HG02885 (cell line): ENCODE measurements around the gene PRRG3.
"Not testable (repeated sequence)": the region's sequence is repeated elsewhere in the genome, so short reads cannot be mapped to it uniquely, and the experiment has no call there.

Source experiments
- ATAC-seq: cut with Tn5 transposase; IDR thresholded peaks from one replicate; pipeline ENCODE4 v1.9.1; 2021; ENCODE audit warnings: mild to moderate bottlenecking; ENCODE audit not compliant: unreplicated experiment, poor library complexity

The PRRG3 gene

GRCh38 chrX:151694661-151695582 is at the start of gene PRRG3:
PRRG3 (plus strand) TSS chrX:151695458; CDS start chrX:151698815, 3,357 bp downstream.
- ATAC-seq = no peak

- ATAC-seq = no peak
Observed at GRCh38 chrX:151675121-151675746, 20.0 kb upstream of the PRRG3 start.

- ATAC-seq = no peak
Observed at GRCh38 chrX:151676196-151676595, 19.1 kb upstream of the PRRG3 start.

GRCh38 chrX:151679798-151680402 is 15.4 kb upstream of the PRRG3 start:
- no peak for ATAC-seq

- peak; percentile 92 for ATAC-seq
Observed at GRCh38 chrX:151680805-151681204, 14.5 kb upstream of the PRRG3 start.

GRCh38 chrX:151687635-151688034 is 7.6 kb upstream of the PRRG3 start:
- ATAC-seq = no peak

GRCh38 chrX:151688695-151689094 is 6.6 kb upstream of the PRRG3 start:
- ATAC-seq = no peak

- ATAC-seq = no peak
Observed at GRCh38 chrX:151692825-151693224, 2.4 kb upstream of the PRRG3 start.

- no peak for ATAC-seq
Observed at GRCh38 chrX:151694121-151694520, 1.1 kb upstream of the PRRG3 start.

GRCh38 chrX:151695583-151696340 is 504 bp downstream of the PRRG3 start:
- ATAC-seq = no peak

GRCh38 chrX:151697082-151697481 is 1.8 kb downstream of the PRRG3 start:
- not testable (repeated sequence) for ATAC-seq

GRCh38 chrX:151697522-151697921 is 2.3 kb downstream of the PRRG3 start:
- no peak for ATAC-seq

GRCh38 chrX:151698485-151698884 is 3.2 kb downstream of the PRRG3 start:
- no peak for ATAC-seq

- no peak for ATAC-seq
Observed at GRCh38 chrX:151699746-151700145, 4.5 kb downstream of the PRRG3 start.

GRCh38 chrX:151700581-151700980 is 5.3 kb downstream of the PRRG3 start:
- no peak for ATAC-seq

- no peak for ATAC-seq
Observed at GRCh38 chrX:151701071-151701470, 5.8 kb downstream of the PRRG3 start.

- ATAC-seq = no peak
Observed at GRCh38 chrX:151701531-151701930, 6.3 kb downstream of the PRRG3 start.

GRCh38 chrX:151702026-151702714 is 6.9 kb downstream of the PRRG3 start:
- no peak for ATAC-seq

- ATAC-seq = no peak
Observed at GRCh38 chrX:151702741-151703340, 7.6 kb downstream of the PRRG3 start.
